Peyer's patch (tissue), 4 donors: Measurements from ENCODE around the gene MMAB. TPM values are rescaled to one million over a fixed set of nuclear protein-coding genes. Genes with fewer than 3 reads are reported as not detected.

Experiments used
- DNase-seq, 3 donors: peaks; one replicate each; pipeline ENCODE4 v3.0.0-alpha.2; 2017 to 2019
- H3K27ac ChIP-seq, 4 donors: fragments of 200-600 bp; sonication (generic); one replicate each; pipeline ENCODE4 v1.5.1; 2016 to 2019
- H3K27me3 ChIP-seq, 2 donors: fragments of 200-600 bp; sonication (generic); one replicate each; pipeline ENCODE4 v1.5.1; 2019
- H3K36me3 ChIP-seq, 3 donors: fragments of 200-600 bp; sonication (generic); one replicate each; pipeline ENCODE4 v1.5.1; 2016 to 2019
- H3K4me1 ChIP-seq, 4 donors: fragments of 200-600 bp; sonication (generic); one replicate each; pipeline ENCODE4 v1.5.1; 2016 to 2019
- H3K4me3 ChIP-seq, 4 donors: fragments of 200-600 bp; sonication (generic); 1 replicate in 3 of 4; 2 replicates in 1 of 4; pipeline ENCODE4 v1.5.1; 2016 to 2019; ENCODE audit warnings: mild to moderate bottlenecking in 1 of 4
- H3K9me3 ChIP-seq, 4 donors: fragments of 200-600 bp; sonication (generic); one replicate each; pipeline ENCODE4 v1.5.1; 2016 to 2019; ENCODE audit warnings: mild to moderate bottlenecking in 1 of 4
- POLR2A ChIP-seq, 2 donors: fragments of 450-650 bp; IDR thresholded peaks; one replicate each; pipeline ENCODE4 v1.5.1; 2017; ENCODE audit warnings: antibody characterized with exemption in 2 of 2, mild to moderate bottlenecking in 2 of 2, moderate library complexity in 2 of 2
- total RNA-seq, 4 donors: library from RNA; depleted of rRNA; stranded (reverse); fragments of >200 nt; gene quantifications; one replicate each; pipeline ENCODE4 v1.1.0, GENCODE V29; 2016
- TF ChIP-seq, protein P1 (sequence below), 6 experiments: fragments of 450-650 bp in 4 of 6; fragments of 200-600 bp in 2 of 6; sonication (generic) in 1 of 6; IDR thresholded peaks; one replicate each; pipeline ENCODE4 v1.5.1; 2017 to 2019; ENCODE audit warnings: antibody characterized with exemption in 6 of 6, mild to moderate bottlenecking in 3 of 6, moderate library complexity in 1 of 6

Gene MMAB
- total RNA-seq, 4 donors from 2014 or later: 30.8 to 41.4 (median 32.1) TPM

DNA sequence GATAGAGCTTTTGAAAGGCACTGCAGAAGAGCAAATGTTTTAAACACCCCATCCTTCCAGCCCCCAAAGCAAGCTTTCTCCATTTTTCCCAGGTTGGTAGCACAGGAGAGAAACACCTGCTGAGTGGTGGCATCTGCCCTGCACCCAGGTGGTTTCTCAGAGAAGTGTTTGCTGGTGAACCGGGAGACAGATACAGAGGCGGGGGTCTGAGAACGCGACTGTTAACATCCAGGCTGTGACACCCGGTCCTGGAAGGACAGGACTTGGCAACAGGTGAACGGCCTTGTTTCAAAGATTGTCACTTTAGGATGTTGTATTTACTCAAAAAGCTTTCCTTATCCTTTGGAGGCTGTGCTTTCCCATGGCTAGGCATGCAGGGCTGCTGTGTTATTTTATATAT lies 18.5 kb downstream of the MMAB start:
- H3K27me3 ChIP-seq: no peaks in the 10 kb centered on the region
- H3K36me3 ChIP-seq: peaks cover 0 to 8% (median 0%) of the 10 kb centered on the region in 3 donors
- no peak overlapping the region for H3K4me3 ChIP-seq
- no peak overlapping the region for H3K27ac ChIP-seq
- no peak for DNase-seq
- no peak for TF ChIP-seq POLR2A (IDR thresholded peaks at IDR 0.05)
- TF ChIP-seq, protein P1, sequence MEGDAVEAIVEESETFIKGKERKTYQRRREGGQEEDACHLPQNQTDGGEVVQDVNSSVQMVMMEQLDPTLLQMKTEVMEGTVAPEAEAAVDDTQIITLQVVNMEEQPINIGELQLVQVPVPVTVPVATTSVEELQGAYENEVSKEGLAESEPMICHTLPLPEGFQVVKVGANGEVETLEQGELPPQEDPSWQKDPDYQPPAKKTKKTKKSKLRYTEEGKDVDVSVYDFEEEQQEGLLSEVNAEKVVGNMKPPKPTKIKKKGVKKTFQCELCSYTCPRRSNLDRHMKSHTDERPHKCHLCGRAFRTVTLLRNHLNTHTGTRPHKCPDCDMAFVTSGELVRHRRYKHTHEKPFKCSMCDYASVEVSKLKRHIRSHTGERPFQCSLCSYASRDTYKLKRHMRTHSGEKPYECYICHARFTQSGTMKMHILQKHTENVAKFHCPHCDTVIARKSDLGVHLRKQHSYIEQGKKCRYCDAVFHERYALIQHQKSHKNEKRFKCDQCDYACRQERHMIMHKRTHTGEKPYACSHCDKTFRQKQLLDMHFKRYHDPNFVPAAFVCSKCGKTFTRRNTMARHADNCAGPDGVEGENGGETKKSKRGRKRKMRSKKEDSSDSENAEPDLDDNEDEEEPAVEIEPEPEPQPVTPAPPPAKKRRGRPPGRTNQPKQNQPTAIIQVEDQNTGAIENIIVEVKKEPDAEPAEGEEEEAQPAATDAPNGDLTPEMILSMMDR (IDR thresholded peaks at IDR 0.05): no peak
- peaks cover 0 to 11% (median 2%) of the 10 kb centered on the region in 4 donors for H3K4me1 ChIP-seq
- no peaks in the 10 kb centered on the region for H3K9me3 ChIP-seq

DNA sequence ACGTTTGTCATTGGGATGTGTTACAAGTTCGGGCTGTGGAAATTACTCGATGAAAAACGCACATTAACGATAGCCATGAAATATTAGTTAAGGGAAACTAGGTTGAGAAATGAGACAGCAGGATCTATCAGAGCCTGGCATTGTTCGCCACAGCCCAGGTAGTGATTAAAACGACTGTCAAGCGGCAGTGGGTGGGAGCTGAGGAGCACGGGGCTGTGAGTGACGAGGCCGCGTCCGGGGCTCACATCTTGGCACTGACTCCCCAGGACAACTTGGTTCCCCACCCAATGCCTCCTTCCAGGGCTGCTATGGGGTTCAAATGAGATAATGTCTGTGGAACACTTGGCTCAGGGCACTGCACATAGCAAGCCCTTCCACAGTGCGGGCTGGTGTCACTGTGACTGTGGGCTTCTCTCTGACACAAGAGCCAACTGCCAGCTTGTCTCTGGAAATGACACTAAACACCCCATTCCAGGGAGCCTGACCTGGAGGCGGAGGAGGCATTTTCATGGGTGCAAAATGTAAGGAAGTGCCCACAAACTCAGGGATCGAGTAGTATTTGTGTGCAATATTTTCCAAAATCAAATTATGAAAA lies 19.3 kb downstream of the MMAB start:
- H3K27ac ChIP-seq: no peak overlapping the region
- H3K9me3 ChIP-seq: no peaks in the 10 kb centered on the region
- no peak for DNase-seq
- no peaks in the 10 kb centered on the region for H3K27me3 ChIP-seq
- no peak overlapping the region for H3K4me3 ChIP-seq
- H3K36me3 ChIP-seq: peaks cover 0 to 8% (median 0%) of the 10 kb centered on the region in 3 donors
- TF ChIP-seq, protein P1 (IDR thresholded peaks at IDR 0.05): no peak
- TF ChIP-seq POLR2A (IDR thresholded peaks at IDR 0.05): no peak
- H3K4me1 ChIP-seq: peaks cover 0 to 11% (median 2%) of the 10 kb centered on the region in 4 donors

DNA sequence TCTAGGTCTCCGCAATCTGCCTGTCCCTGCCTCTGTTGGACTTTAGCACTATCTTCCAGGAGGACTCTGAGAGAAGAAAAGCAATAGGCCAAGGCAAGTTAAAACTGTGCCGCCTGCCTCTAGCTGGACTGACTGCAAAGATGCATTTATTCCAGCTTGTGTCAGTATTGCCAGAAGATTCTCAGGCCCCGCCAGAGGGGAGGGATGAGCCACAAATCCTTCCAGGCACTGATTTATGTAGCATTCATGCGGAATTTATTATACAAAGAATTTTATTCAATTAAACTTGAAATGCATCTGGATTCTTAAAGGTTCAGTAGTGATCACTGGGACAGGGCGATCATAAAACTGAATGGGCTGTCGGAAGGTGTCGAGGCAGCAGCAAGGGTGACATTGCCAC lies 19.8 kb downstream of the MMAB start:
- H3K36me3 ChIP-seq: peaks cover 0 to 8% (median 0%) of the 10 kb centered on the region in 3 donors
- no peak overlapping the region for H3K27ac ChIP-seq
- TF ChIP-seq, protein P1 (IDR thresholded peaks at IDR 0.05): no peak
- no peak for TF ChIP-seq POLR2A (IDR thresholded peaks at IDR 0.05)
- H3K27me3 ChIP-seq: no peaks in the 10 kb centered on the region
- peaks cover 0 to 8% (median 2%) of the 10 kb centered on the region in 4 donors for H3K4me1 ChIP-seq
- no peak for DNase-seq
- no peaks in the 10 kb centered on the region for H3K9me3 ChIP-seq
- no peak overlapping the region for H3K4me3 ChIP-seq

DNA sequence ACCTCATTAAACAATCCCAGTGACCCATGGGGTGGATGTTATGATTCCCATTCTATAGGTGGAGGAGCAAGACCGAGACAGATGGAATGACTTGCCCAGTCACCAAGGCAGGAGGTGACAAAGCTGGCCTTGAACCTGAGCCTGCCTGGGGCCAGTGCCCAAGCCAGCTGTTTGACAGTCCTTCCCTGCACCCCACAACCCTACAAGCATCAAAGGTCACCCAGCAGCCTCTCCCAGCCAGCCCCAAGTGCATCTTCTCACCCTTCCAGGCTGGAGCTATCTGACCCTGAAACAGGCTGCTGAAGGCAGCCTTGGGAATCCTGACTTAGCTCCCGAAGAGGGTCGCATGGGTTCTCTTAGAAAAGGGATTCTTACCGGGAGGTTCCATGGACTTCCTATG lies 20.3 kb downstream of the MMAB start:
- DNase-seq: no peak
- Histone ChIP-seq H3K4me3 (no peak overlapping the region), H3K27me3 (no peaks in the 10 kb centered on the region)

DNA sequence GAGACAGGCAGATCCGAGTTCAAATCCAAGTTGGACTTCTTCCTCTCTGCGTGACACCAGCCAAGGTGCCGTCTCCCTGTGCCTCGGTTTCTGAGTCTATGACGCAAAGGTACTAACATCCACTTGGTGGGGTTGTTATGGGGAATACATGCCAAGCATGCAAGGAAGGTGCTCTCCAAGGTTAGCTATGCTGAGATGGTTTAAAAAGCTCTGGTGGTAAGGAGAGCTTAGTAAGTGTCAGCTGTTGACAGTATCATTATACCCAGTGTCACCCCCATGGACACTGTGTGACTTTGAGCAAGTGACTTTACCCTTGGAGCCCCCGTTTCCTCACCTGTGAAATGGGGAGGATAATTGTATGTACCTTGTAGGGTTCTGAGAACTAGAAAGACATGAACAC lies 22.2 kb downstream of the MMAB start:
- no peaks in the 10 kb centered on the region for H3K27me3 ChIP-seq
- no peak for DNase-seq
- H3K27ac ChIP-seq: no peak overlapping the region
- H3K9me3 ChIP-seq: no peaks in the 10 kb centered on the region
- no peaks in the 10 kb centered on the region for H3K36me3 ChIP-seq
- no peak overlapping the region for H3K4me3 ChIP-seq
- H3K4me1 ChIP-seq: no peaks in the 10 kb centered on the region
- TF ChIP-seq, protein P1 (IDR thresholded peaks at IDR 0.05): no peak
- TF ChIP-seq POLR2A (IDR thresholded peaks at IDR 0.05): no peak

More for the DNA sequence above, 20.3 kb downstream of the MMAB start:
- Histone ChIP-seq H3K4me1 (peaks cover 0 to 2% (median 0%) of the 10 kb centered on the region in 4 donors), H3K9me3 (no peaks in the 10 kb centered on the region), H3K36me3 (peaks cover 0 to 8% (median 0%) of the 10 kb centered on the region in 3 donors), H3K27ac (no peak overlapping the region)
- TF ChIP-seq POLR2A (IDR thresholded peaks at IDR 0.05): no peak
- TF ChIP-seq, protein P1 (IDR thresholded peaks at IDR 0.05): no peak
